22Rv1 (cell line): ENCODE results near the gene DCST2.

Source experiments
- ZFX ChIP-seq: fragments of 450-650 bp; IDR thresholded peaks from 2 replicates; pipeline ENCODE4 v1.6.1; 2017; ENCODE audit warnings: antibody characterized with exemption, borderline replicate concordance
- TF ChIP-seq, protein P1 (sequence below): fragments of 450-650 bp; IDR thresholded peaks from 2 replicates; pipeline ENCODE4 v1.5.1; 2017; ENCODE audit warnings: mild to moderate bottlenecking

DNA sequence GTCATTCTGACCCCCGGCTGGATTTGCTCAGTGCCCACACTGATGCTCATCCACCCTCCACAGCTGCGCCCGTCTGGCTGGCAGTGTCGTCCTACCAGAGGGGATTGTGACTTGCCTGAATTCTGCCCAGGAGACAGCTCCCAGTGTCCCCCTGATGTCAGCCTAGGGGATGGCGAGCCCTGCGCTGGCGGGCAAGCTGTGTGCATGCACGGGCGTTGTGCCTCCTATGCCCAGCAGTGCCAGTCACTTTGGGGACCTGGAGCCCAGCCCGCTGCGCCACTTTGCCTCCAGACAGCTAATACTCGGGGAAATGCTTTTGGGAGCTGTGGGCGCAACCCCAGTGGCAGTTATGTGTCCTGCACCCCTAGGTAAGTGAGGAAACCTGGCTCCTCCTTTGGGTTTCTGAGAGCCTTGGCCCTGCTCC is 24.2 kb upstream of the DCST2 start:
- TF ChIP-seq, protein P1, sequence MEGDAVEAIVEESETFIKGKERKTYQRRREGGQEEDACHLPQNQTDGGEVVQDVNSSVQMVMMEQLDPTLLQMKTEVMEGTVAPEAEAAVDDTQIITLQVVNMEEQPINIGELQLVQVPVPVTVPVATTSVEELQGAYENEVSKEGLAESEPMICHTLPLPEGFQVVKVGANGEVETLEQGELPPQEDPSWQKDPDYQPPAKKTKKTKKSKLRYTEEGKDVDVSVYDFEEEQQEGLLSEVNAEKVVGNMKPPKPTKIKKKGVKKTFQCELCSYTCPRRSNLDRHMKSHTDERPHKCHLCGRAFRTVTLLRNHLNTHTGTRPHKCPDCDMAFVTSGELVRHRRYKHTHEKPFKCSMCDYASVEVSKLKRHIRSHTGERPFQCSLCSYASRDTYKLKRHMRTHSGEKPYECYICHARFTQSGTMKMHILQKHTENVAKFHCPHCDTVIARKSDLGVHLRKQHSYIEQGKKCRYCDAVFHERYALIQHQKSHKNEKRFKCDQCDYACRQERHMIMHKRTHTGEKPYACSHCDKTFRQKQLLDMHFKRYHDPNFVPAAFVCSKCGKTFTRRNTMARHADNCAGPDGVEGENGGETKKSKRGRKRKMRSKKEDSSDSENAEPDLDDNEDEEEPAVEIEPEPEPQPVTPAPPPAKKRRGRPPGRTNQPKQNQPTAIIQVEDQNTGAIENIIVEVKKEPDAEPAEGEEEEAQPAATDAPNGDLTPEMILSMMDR, result no peak
- no peak for TF ChIP-seq ZFX
